ENCODE data around the gene LHFPL3.

The LHFPL3 gene

GRCh38 chr7:104900525-104901239 lies 572.3 kb downstream of the LHFPL3 start:
- TF ChIP-seq CTCF (IDR thresholded peaks at IDR 0.05; ENCODE audit: low read depth, low read length) (no peak), POLR2A (IDR thresholded peaks at IDR 0.05; ENCODE audit: extremely low read depth, insufficient read length) (no peak)
- H3K4me3 ChIP-seq (ENCODE audit: low read depth, low read length) = no peak overlapping the region
- no peak for DNase-seq (ENCODE audit: low read depth)

GRCh38 chr7:104901240-104901619 lies 572.8 kb downstream of the LHFPL3 start:
- no peak overlapping the region for H3K4me3 ChIP-seq (ENCODE audit: low read depth, low read length)
- TF ChIP-seq, protein P1, sequence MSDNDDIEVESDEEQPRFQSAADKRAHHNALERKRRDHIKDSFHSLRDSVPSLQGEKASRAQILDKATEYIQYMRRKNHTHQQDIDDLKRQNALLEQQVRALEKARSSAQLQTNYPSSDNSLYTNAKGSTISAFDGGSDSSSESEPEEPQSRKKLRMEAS (IDR thresholded peaks at IDR 0.05; ENCODE audit: low read depth, low read length) = no peak
- no peak for TF ChIP-seq MYC (IDR thresholded peaks at IDR 0.05; ENCODE audit: low read depth, low read length)
- TF ChIP-seq POLR2A (IDR thresholded peaks at IDR 0.05; ENCODE audit: extremely low read depth, insufficient read length) = no peak
- no peak for DNase-seq (ENCODE audit: low read depth)

GRCh38 chr7:104902183-104902582 lies 573.8 kb downstream of the LHFPL3 start:
- no peak for DNase-seq (ENCODE audit: low read depth)
- TF ChIP-seq, protein P1 (IDR thresholded peaks at IDR 0.05; ENCODE audit: low read depth, low read length) = no peak
- TF ChIP-seq POLR2A (IDR thresholded peaks at IDR 0.05; ENCODE audit: extremely low read depth, insufficient read length) = no peak
- no peak for TF ChIP-seq MYC (IDR thresholded peaks at IDR 0.05; ENCODE audit: low read depth, low read length)
- no peak for TF ChIP-seq CTCF (IDR thresholded peaks at IDR 0.05; ENCODE audit: low read depth, low read length)
- H3K4me3 ChIP-seq (ENCODE audit: low read depth, low read length) = no peak overlapping the region

DNA sequence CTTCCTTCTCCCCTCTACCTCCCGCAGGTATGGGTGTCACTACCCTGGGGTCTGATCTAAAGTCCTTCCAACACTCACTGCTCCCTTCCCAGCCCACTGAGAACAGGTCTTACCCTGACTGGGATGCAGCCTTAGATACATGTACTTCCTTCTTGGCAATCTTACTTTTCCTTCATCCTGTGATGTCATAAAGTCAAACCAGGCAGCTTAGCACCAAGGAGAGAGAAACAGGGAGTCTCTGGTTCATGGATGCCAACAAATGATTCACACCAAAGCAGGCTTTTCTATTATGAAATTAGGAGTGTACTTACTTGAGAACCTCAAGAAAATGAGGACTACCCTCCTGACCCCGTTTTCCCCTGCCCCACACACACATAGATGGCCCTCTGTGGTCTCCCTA lies 574.6 kb downstream of the LHFPL3 start:
- H3K4me3 ChIP-seq (ENCODE audit: low read depth, low read length) = no peak overlapping the region
- TF ChIP-seq, protein P1 (IDR thresholded peaks at IDR 0.05; ENCODE audit: low read depth, low read length) = no peak
- no peak for TF ChIP-seq MYC (IDR thresholded peaks at IDR 0.05; ENCODE audit: low read depth, low read length)
- no peak for TF ChIP-seq POLR2A (IDR thresholded peaks at IDR 0.05; ENCODE audit: extremely low read depth, insufficient read length)
- no peak for TF ChIP-seq CTCF (IDR thresholded peaks at IDR 0.05; ENCODE audit: low read depth, low read length)
- DNase-seq (ENCODE audit: low read depth) = no peak

DNA sequence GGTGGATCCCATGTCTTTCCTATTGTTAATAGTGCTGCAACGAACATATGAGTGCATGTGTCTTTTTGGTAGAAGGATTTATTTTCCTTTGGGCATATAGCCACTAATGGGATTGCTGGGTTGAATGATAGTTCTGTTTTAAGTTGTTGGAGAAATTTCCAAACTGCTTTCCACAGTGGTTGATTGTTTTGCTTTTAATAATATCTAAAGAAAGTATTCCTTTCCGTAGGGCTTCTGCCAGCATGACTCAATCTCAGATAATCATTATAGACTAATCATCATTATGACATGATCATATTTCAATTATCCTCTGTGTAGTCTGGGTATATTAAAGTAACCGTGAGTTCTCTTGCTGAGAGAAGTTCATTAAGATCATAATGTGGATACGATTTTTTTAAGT lies 575.4 kb downstream of the LHFPL3 start:
- H3K4me3 ChIP-seq (ENCODE audit: low read depth, low read length) = no peak overlapping the region
- TF ChIP-seq MYC (IDR thresholded peaks at IDR 0.05; ENCODE audit: low read depth, low read length) (no peak), CTCF (IDR thresholded peaks at IDR 0.05; ENCODE audit: low read depth, low read length) (no peak), POLR2A (IDR thresholded peaks at IDR 0.05; ENCODE audit: extremely low read depth, insufficient read length) (no peak)
- TF ChIP-seq, protein P1 (IDR thresholded peaks at IDR 0.05; ENCODE audit: low read depth, low read length) = no peak
- no peak for DNase-seq (ENCODE audit: low read depth)

DNA sequence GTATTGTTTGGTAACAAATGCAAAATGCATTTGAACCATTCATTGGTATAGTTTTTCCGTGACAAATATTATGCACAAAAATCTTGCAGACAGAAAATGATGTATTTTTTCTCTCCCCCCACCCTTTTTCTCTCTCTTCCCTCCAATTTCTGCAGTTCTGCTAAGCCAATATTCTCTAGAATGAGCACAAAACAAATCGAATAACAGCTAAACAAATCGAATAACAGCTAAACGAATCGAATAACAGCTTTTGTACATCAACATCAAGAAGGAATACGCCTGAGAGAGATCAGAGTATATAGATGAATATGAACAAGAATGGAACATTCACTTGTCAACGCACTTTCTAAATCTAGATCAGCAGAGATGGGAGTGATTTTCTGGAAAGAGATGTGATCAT lies 577.6 kb downstream of the LHFPL3 start:
- no peak for DNase-seq (ENCODE audit: low read depth)
- H3K4me3 ChIP-seq (ENCODE audit: low read depth, low read length) = no peak overlapping the region
- TF ChIP-seq, protein P1 (IDR thresholded peaks at IDR 0.05; ENCODE audit: low read depth, low read length) = no peak
- TF ChIP-seq CTCF (IDR thresholded peaks at IDR 0.05; ENCODE audit: low read depth, low read length) (no peak), POLR2A (IDR thresholded peaks at IDR 0.05; ENCODE audit: extremely low read depth, insufficient read length) (no peak), MYC (IDR thresholded peaks at IDR 0.05; ENCODE audit: low read depth, low read length) (no peak)
